A673 (cell line): ENCODE data around the gene TMEM39A. TPM values are rescaled to one million over a fixed set of nuclear protein-coding genes. Genes with fewer than 3 reads are reported as not detected.

Source experiments
- BruUV-seq: library from RNA; stranded (reverse); fragments of 400-500 nt; replicated peaks from 2 replicates; lab custom pipeline; 2021; lab: Mats Ljungman, UMichigan
- CTCF ChIA-PET: fragments of 300-600 bp; sonication (Branson Sonifier 250); formaldehyde crosslinking; loops from one replicate; lab custom pipeline; 2022; ENCODE audit warnings: antibody characterized with exemption; lab: Charles Lee
- POLR2A ChIA-PET: fragments of 300-600 bp; sonication (Branson Sonifier 250); formaldehyde crosslinking; loops from one replicate; lab custom pipeline; 2022; ENCODE audit warnings: antibody characterized with exemption; ENCODE audit not compliant: low non-redundant PET; lab: Charles Lee
- DNase-seq: peaks from one replicate; pipeline ENCODE4 v3.0.0-alpha.2; 2015; ENCODE audit warnings: low spot score
- H3K27ac ChIP-seq: fragments of 200-600 bp; sonication (generic); 2 replicates; pipeline ENCODE4 v1.5.1; 2016; ENCODE audit warnings: mixed run types, low read depth, mild to moderate bottlenecking, mixed read lengths, antibody characterized with exemption, low read length; ENCODE audit not compliant: poor library complexity, severe bottlenecking
- H3K27me3 ChIP-seq: fragments of 200-600 bp; sonication (generic); replicated peaks from 2 replicates; pipeline ENCODE4 v1.6.1; 2017; ENCODE audit warnings: mixed run types, low read depth, mild to moderate bottlenecking, mixed read lengths, antibody characterized with exemption, low read length; ENCODE audit not compliant: insufficient read depth, poor library complexity
- H3K36me3 ChIP-seq: fragments of 200-600 bp; sonication (generic); 2 replicates; pipeline ENCODE4 v1.6.1; 2016; ENCODE audit warnings: mixed run types, mild to moderate bottlenecking, mixed read lengths, antibody characterized with exemption, low read length; ENCODE audit not compliant: insufficient read depth, poor library complexity, severe bottlenecking
- H3K4me1 ChIP-seq: fragments of 200-600 bp; sonication (generic); 2 replicates; pipeline ENCODE4 v1.6.1; 2017; ENCODE audit warnings: mixed run types, mild to moderate bottlenecking, mixed read lengths, antibody characterized with exemption, low read length; ENCODE audit not compliant: insufficient read depth, poor library complexity, severe bottlenecking
- H3K4me3 ChIP-seq: fragments of 200-600 bp; sonication (generic); 2 replicates; pipeline ENCODE4 v1.5.1; 2016; ENCODE audit warnings: low read depth, mixed run types, mild to moderate bottlenecking, mixed read lengths, low read length; ENCODE audit not compliant: poor library complexity, severe bottlenecking
- H3K9me3 ChIP-seq: fragments of 200-600 bp; sonication (generic); 2 replicates; pipeline ENCODE4 v1.6.1; 2016; ENCODE audit warnings: mixed run types, low read depth, mild to moderate bottlenecking, mixed read lengths, antibody characterized with exemption, low read length; ENCODE audit not compliant: poor library complexity, severe bottlenecking
- CTCF ChIP-seq: fragments of 300-800, 200-600 bp; sonication (generic); conservative IDR thresholded peaks from 2 replicates; pipeline ENCODE4 v1.5.1; 2017; ENCODE audit warnings: low read depth, mild to moderate bottlenecking, antibody characterized with exemption, low read length, moderate library complexity, mixed read lengths
- EZH2 ChIP-seq: fragments of 200-600 bp; sonication (generic); IDR thresholded peaks from 2 replicates; pipeline ENCODE4 v1.6.1; 2017; ENCODE audit warnings: borderline replicate concordance, low read depth, mild to moderate bottlenecking, mixed read lengths, antibody characterized with exemption, low read length; ENCODE audit not compliant: poor library complexity, severe bottlenecking
- intact Hi-C: fragments of 100-400 bp; cut with micrococcal nuclease; formaldehyde crosslinking; loops from one replicate; pipeline ENCODE4 v1.10.0; 2022; ENCODE audit not compliant: unreplicated experiment
- total RNA-seq: library from RNA; stranded (reverse); gene quantifications from 2 replicates; pipeline ENCODE4 v1.2.3, GENCODE V29; 2021

Gene TMEM39A
- total RNA-seq, 1 experiment from 2014 or later: 37.0 TPM

- ChIA-PET CTCF (interaction anchor here (0.7 to 1.1 kb wide), 3 partner anchors 148 to 504 kb away, joined by 3 to 4 read pairs (median 3); partner anchors contain the start of gene B4GALT4), POLR2A (interaction anchor here (0.6 kb wide), 1 partner anchor 27 kb away, joined by 5 read pairs; no protein-coding TSS in a partner anchor)
- TF ChIP-seq CTCF (peak; percentile 53), EZH2 (no peak)
- peak; percentile 45 for DNase-seq
- no TSS peak for BruUV-seq
- Histone ChIP-seq H3K27ac (no peak overlapping the region), H3K36me3 (peaks cover under 1% of the 10 kb centered on the region), H3K4me3 (no peak overlapping the region), H3K9me3 (no peaks in the 10 kb centered on the region), H3K27me3 (no peaks in the 10 kb centered on the region), H3K4me1 (no peaks in the 10 kb centered on the region)
- intact Hi-C loops: loop anchor here (5.0 to 10.0 kb wide), 3 partner anchors 111 to 506 kb away; partner anchors contain the start of gene TEX55
Measured at GRCh38 chr3:119388577-119388976, 74.8 kb downstream of the TMEM39A start.

DNA sequence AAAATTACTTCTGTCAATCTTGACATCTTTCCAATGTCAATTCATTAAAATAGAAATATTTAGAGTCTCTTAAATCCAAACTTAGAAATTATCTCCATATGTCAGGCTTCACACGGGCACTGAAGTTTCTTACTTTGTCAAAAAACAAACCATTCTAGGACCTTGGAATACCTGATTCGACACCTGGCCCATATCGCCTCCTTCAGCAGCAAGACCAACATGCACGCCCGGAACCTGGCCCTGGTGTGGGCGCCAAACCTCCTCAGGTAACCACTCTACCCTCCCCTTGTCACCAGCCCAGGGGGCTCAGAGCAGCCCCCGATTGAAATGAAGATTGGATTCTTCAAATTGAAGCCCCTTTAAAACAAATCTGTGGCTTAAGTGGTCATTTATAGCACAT is 81.3 kb downstream of the TMEM39A start:
- ChIA-PET CTCF (no interaction called here), POLR2A (no interaction called here)
- Histone ChIP-seq H3K27ac (no peak overlapping the region), H3K9me3 (no peaks in the 10 kb centered on the region), H3K36me3 (peaks cover 3% of the 10 kb centered on the region), H3K4me1 (no peaks in the 10 kb centered on the region), H3K27me3 (no peaks in the 10 kb centered on the region), H3K4me3 (no peak overlapping the region)
- intact Hi-C loops: loop anchor here (10.0 kb wide), 1 partner anchor 237 kb away; the partner anchor contains the start of gene TEX55
- DNase-seq: no peak
- BruUV-seq: no TSS peak
- TF ChIP-seq EZH2: no peak
- TF ChIP-seq CTCF: no peak

- H3K4me3 ChIP-seq: no peak overlapping the region
- no peaks in the 10 kb centered on the region for H3K27me3 ChIP-seq
- no peak for TF ChIP-seq EZH2
- BruUV-seq: no TSS peak
- no peaks in the 10 kb centered on the region for H3K4me1 ChIP-seq
- peak; percentile 17 for DNase-seq
- H3K27ac ChIP-seq: no peak overlapping the region
- ChIA-PET POLR2A (no interaction called here), CTCF (no interaction called here)
- intact Hi-C loops: loop anchor here (10.0 kb wide), 1 partner anchor 236 kb away; the partner anchor contains the start of gene TEX55
- peaks cover 3% of the 10 kb centered on the region for H3K36me3 ChIP-seq
- H3K9me3 ChIP-seq: no peaks in the 10 kb centered on the region
Measured at GRCh38 chr3:119380697-119381096, 82.7 kb downstream of the TMEM39A start.

Other genes with a start within 250 kb of the TMEM39A start
- 9.9 and 10.8 TPM in 2 replicates for gene B4GALT4, start 222.7 kb downstream of the TMEM39A start, total RNA-seq
- 7.8 and 12.0 TPM in 2 replicates for gene ARHGAP31, start 169.2 kb downstream of the TMEM39A start, total RNA-seq
- 22.7 and 28.7 TPM in 2 replicates for gene POGLUT1, start 5.3 kb upstream of the TMEM39A start, total RNA-seq
- gene TIMMDC1, start 34.9 kb upstream of the TMEM39A start, total RNA-seq: 96.7 and 97.8 TPM in 2 replicates
- not detected in 2 replicates for gene CD80, start 96.0 kb upstream of the TMEM39A start, total RNA-seq
- gene ADPRH, start 115.9 kb upstream of the TMEM39A start, total RNA-seq: 0.37 TPM in 2 replicates
- gene PLA1A, start 134.3 kb upstream of the TMEM39A start, total RNA-seq: not detected in 2 replicates
- gene POPDC2, start 197.0 kb upstream of the TMEM39A start, total RNA-seq: 0.72 and 0.99 TPM in 2 replicates
- 42.6 and 49.7 TPM in 2 replicates for gene COX17, start 213.8 kb upstream of the TMEM39A start, total RNA-seq
- gene CFAP91, start 239.4 kb upstream of the TMEM39A start, total RNA-seq: 0.68 and 0.75 TPM in 2 replicates